ENCODE results near the gene CARF.

Gene CARF

DNA sequence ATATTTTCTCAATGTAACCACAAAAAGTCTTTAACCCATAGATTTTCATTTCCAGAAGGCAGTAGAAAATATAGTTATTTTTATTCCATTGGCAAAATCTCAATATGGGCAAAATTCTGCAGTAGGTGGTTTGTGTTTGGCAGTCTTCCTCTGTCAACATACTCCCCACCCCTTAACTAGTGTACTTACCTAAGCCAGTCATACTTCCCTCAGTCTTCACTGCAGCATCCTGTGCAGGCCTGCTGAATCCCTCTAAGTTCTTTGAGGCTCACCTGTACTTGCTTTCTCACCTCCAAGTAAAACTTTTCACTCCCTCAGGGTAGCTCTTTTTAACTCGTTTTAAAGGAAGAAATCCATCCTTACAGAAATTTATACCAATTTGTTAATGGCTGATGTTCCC, 6.8 kb downstream of the CARF start:
- H3K4me3 ChIP-seq (ENCODE audit: low read depth, low read length) = no peak overlapping the region
- TF ChIP-seq, protein P1, sequence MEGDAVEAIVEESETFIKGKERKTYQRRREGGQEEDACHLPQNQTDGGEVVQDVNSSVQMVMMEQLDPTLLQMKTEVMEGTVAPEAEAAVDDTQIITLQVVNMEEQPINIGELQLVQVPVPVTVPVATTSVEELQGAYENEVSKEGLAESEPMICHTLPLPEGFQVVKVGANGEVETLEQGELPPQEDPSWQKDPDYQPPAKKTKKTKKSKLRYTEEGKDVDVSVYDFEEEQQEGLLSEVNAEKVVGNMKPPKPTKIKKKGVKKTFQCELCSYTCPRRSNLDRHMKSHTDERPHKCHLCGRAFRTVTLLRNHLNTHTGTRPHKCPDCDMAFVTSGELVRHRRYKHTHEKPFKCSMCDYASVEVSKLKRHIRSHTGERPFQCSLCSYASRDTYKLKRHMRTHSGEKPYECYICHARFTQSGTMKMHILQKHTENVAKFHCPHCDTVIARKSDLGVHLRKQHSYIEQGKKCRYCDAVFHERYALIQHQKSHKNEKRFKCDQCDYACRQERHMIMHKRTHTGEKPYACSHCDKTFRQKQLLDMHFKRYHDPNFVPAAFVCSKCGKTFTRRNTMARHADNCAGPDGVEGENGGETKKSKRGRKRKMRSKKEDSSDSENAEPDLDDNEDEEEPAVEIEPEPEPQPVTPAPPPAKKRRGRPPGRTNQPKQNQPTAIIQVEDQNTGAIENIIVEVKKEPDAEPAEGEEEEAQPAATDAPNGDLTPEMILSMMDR (IDR thresholded peaks at IDR 0.05; ENCODE audit: low read depth, low read length) = no peak

DNA sequence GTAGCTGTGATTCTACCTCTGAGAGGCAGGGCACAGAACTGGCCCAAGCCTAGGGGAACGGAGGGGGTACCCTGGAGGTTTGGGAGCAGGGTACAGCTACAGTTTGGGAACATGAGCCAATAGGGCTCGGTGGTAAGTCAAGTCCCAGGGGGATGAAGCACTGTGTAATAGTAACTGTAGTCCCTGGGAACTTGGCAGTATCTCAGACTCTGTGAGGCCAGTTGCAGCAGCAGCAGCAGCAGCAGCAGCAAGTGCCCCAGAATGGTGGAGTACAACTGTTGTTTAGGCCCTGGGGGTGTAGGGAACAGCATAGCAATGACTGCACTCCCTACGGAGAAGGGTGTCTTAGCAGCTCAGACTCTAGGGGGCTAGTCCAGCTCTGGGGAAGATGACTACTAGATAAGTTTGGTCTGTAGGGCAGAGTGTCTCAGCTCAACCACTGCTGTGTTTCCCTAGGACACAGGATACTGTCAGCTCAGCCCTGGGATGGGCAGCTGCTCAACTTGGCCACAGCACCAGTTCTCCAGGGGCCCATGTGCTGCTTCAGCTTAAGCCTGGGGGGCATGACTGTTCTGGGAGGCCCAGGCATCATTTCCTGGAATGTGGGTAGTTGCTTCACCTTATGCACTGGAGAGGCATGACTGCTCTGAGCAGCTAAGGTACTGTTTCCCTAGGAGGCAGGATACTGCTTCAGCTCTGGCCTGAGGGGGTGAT, 20.5 kb downstream of the CARF start:
- no peak overlapping the region for H3K4me3 ChIP-seq (ENCODE audit: low read depth, low read length)
- TF ChIP-seq, protein P1 (IDR thresholded peaks at IDR 0.05; ENCODE audit: low read depth, low read length) = no peak

- TF ChIP-seq, protein P1 (IDR thresholded peaks at IDR 0.05; ENCODE audit: low read depth, low read length) = no peak
- no peak overlapping the region for H3K4me3 ChIP-seq (ENCODE audit: low read depth, low read length)
These were observed 21.1 kb downstream of the CARF start for GRCh38 chr2:202933139-202933510.

GRCh38 chr2:202933958-202934357, 21.9 kb downstream of the CARF start:
- TF ChIP-seq, protein P1 (IDR thresholded peaks at IDR 0.05; ENCODE audit: low read depth, low read length) = no peak
- no peak overlapping the region for H3K4me3 ChIP-seq (ENCODE audit: low read depth, low read length)

DNA sequence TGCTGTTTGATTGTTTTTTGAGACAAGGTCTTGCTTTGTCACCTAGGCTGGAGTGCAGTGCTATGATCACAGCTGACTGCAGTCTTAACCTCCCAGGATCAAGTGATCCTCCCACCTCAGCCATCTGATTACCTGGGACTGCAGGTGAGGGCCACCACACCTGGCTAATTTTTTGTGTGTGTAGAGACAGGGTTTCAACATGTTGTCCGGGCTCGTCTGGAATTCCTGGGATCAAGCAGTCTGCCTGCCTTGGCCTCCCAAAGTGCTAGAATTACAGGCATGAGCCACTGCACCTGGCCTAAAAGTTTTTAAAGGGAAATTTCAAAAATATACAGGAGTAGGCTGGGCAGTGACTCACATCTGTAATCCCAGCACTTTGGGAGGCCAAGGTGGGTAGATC, 22.4 kb downstream of the CARF start:
- no peak overlapping the region for H3K4me3 ChIP-seq (ENCODE audit: low read depth, low read length)
- TF ChIP-seq, protein P1 (IDR thresholded peaks at IDR 0.05; ENCODE audit: low read depth, low read length) = no peak

DNA sequence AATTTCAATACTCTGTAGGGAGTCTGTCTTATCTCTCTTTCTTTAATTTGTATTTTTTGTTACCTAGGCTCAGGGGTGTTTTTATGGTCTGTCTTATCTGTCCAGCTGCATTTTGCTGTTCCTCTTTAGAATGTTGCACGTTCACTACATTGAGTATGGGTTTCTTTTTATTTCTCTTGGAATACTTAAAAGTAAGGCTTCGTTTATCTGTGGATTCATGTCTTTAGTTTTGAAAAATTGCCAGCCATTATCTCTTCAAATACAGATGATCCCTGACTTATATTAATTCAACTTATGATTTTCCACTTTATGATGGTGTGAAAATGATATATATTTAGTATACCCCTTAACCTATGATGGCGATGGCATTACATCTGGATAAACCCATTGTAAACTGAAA, 26.9 kb downstream of the CARF start:
- H3K4me3 ChIP-seq (ENCODE audit: low read depth, low read length) = no peak overlapping the region
- TF ChIP-seq, protein P1 (IDR thresholded peaks at IDR 0.05; ENCODE audit: low read depth, low read length) = no peak

GRCh38 chr2:202941771-202942170, 29.7 kb downstream of the CARF start:
- TF ChIP-seq, protein P1 (IDR thresholded peaks at IDR 0.05; ENCODE audit: low read depth, low read length) = no peak
- no peak overlapping the region for H3K4me3 ChIP-seq (ENCODE audit: low read depth, low read length)
